HL-60 (cell line): Measurements from ENCODE around the gene PYGB.

Experiments used
- CTCF ChIP-seq: IDR thresholded peaks from one replicate; pipeline ENCODE4 v1.5.1; 2011; ENCODE audit warnings: low read length, control low read depth, inconsistent platforms; ENCODE audit not compliant: insufficient read depth
- GABPA ChIP-seq: IDR thresholded peaks from 2 replicates; pipeline ENCODE4 v1.6.1; 2012; ENCODE audit warnings: low read depth
- POLR2AphosphoS5 ChIP-seq: IDR thresholded peaks from 2 replicates; pipeline ENCODE4 v1.6.1; 2012; ENCODE audit warnings: low read depth
- TF ChIP-seq, protein P1 (sequence below): IDR thresholded peaks from 2 replicates; pipeline ENCODE4 v1.6.1; 2012; ENCODE audit warnings: low read depth; ENCODE audit not compliant: insufficient replicate concordance

DNA sequence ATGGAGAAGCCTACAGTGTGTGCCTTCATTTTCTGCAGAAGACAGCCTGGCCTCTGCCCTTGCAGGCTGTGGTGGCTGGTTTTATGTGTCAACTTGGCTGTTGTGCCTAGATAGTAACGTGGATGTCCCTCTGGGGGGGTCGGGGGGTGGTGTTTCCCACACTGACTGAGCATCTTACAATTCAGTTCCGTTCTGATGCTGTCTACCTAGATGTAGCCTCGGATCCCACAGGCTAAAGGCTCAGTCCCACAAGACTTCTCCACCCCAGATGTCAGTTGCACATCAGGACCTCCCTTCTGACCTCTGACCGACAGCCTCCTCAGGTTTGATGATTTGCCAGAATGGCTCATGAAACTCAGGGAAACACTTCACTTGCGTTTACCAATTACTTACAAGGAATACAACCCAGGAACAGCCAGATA lies 4.4 kb downstream of the PYGB start:
- no peak for TF ChIP-seq CTCF
- TF ChIP-seq, protein P1, sequence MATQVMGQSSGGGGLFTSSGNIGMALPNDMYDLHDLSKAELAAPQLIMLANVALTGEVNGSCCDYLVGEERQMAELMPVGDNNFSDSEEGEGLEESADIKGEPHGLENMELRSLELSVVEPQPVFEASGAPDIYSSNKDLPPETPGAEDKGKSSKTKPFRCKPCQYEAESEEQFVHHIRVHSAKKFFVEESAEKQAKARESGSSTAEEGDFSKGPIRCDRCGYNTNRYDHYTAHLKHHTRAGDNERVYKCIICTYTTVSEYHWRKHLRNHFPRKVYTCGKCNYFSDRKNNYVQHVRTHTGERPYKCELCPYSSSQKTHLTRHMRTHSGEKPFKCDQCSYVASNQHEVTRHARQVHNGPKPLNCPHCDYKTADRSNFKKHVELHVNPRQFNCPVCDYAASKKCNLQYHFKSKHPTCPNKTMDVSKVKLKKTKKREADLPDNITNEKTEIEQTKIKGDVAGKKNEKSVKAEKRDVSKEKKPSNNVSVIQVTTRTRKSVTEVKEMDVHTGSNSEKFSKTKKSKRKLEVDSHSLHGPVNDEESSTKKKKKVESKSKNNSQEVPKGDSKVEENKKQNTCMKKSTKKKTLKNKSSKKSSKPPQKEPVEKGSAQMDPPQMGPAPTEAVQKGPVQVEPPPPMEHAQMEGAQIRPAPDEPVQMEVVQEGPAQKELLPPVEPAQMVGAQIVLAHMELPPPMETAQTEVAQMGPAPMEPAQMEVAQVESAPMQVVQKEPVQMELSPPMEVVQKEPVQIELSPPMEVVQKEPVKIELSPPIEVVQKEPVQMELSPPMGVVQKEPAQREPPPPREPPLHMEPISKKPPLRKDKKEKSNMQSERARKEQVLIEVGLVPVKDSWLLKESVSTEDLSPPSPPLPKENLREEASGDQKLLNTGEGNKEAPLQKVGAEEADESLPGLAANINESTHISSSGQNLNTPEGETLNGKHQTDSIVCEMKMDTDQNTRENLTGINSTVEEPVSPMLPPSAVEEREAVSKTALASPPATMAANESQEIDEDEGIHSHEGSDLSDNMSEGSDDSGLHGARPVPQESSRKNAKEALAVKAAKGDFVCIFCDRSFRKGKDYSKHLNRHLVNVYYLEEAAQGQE: no peak
- no peak for TF ChIP-seq POLR2AphosphoS5
- TF ChIP-seq GABPA: no peak
